Subcutaneous adipose tissue (tissue), 4 donors: Measurements from ENCODE around the gene TOGARAM2. TPM values are rescaled to one million over a fixed set of nuclear protein-coding genes. Genes with fewer than 3 reads are reported as not detected.

ENCODE experiments used
- total RNA-seq, 4 donors: library from RNA; depleted of rRNA; stranded (reverse); fragments of >200 nt; gene quantifications; one replicate each; pipeline ENCODE4 v1.1.0, GENCODE V29; 2016
- TF ChIP-seq, protein P1 (sequence below): fragments of 450-650 bp; IDR thresholded peaks from one replicate; pipeline ENCODE4 v1.5.1; 2016; ENCODE audit warnings: low read depth, mild to moderate bottlenecking, control low read depth, antibody characterized with exemption, moderate library complexity

The TOGARAM2 gene
- total RNA-seq, 4 donors from 2014 or later, result 0.16 to 3.5 (median 2.0) TPM

DNA sequence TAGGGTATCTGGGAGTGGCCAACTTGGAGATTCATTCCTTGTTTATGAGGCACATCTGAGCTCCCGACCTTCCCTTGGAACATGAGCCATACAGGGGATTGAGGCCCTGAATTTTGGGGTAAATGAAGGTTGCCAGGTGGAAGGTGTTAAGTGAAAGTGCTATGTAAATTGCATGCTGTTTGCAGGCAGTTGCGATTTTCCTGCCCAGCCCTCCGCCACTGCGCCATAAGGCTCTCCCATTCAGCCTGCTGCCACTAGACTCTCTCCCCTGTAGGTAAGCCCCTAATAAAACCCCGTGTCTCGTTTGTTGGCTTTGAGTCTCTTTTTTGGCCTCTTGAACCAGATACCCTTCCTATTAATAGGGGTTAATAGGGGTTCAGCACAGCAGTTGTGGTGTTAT, 59.5 kb downstream of the TOGARAM2 start:
- TF ChIP-seq, protein P1, sequence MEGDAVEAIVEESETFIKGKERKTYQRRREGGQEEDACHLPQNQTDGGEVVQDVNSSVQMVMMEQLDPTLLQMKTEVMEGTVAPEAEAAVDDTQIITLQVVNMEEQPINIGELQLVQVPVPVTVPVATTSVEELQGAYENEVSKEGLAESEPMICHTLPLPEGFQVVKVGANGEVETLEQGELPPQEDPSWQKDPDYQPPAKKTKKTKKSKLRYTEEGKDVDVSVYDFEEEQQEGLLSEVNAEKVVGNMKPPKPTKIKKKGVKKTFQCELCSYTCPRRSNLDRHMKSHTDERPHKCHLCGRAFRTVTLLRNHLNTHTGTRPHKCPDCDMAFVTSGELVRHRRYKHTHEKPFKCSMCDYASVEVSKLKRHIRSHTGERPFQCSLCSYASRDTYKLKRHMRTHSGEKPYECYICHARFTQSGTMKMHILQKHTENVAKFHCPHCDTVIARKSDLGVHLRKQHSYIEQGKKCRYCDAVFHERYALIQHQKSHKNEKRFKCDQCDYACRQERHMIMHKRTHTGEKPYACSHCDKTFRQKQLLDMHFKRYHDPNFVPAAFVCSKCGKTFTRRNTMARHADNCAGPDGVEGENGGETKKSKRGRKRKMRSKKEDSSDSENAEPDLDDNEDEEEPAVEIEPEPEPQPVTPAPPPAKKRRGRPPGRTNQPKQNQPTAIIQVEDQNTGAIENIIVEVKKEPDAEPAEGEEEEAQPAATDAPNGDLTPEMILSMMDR, result no peak

DNA sequence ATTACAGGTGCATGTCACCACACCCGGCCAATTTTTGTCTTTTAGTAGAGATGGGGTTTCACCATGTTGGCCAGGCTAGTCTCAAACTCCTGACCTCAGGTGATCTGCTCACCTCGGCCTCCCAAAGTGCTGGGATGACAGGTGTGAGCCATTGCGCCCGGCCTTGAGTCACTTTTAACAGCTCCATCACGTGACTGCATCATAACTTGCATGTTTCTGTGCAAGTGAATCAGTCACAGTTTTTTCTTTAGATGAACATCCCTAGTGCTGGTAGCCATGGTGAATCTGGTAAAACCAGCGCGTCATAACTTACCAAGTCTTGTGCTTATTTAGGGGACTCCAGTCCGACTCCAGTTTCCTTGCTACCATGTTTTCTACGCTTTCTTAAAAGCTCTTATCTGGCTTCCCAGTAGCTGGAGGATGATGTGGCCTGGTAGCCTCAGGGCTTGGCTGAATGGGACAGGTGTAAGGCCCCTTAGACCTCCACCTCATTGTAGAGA, 60.1 kb downstream of the TOGARAM2 start:
- TF ChIP-seq, protein P1, result no peak

DNA sequence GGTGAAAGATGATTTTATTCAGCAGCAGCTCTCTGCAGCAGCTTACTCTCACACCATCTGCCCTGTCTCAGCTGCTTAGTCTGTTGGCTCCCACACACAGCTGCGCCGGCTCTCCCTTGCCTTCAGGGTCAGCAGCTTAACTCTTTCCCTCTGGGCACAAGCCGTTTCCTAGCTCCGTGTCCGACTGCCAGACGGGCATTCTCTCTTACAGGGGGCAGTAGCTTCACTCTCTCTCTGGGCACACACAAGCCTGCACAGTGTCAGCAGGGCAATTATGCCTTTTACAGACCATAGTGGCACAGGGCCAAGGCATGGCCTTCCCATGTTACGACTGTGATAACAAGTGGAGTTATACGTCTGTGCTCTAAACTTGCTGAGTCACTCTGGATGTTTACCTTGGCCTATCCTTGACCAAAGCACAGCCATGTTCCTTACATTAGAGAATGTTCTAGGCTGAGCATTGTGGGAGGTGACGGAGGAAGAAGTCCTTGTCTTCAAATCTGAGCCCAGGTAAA, 61.5 kb downstream of the TOGARAM2 start:
- TF ChIP-seq, protein P1, result no peak

DNA sequence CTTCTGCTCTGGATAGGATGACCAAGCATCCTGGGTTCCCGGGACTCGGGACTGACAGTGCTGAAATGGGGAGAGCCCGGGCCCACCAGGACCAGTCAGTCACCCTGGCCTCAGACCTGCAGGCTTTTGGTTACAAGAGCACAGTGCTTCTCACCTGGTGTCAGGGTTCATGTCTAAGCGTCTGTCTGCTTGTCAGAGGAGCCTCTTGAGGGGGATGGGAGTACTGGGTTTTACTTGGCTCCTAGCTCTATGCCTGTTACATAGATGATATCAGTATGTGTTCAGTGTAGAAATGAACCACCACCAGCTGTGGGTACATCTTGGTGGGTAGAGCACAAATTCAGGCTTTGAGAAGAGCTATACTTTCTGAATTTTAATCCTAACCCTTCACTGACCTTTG, 63.4 kb downstream of the TOGARAM2 start:
- TF ChIP-seq, protein P1, result no peak

- TF ChIP-seq, protein P1, result no peak
These were observed 65.2 kb downstream of the TOGARAM2 start for GRCh38 chr2:29046321-29046720.

- TF ChIP-seq, protein P1, result no peak
These were observed 66.2 kb downstream of the TOGARAM2 start for GRCh38 chr2:29047083-29047845.

GRCh38 chr2:29050591-29050990, 69.5 kb downstream of the TOGARAM2 start:
- TF ChIP-seq, protein P1, result no peak
